Right forelimb (tissue), 1 donor: Measurements from ENCODE around the gene PIK3IP1.
"Not testable (repeated sequence)": the region's sequence is repeated elsewhere in the genome, so short reads cannot be mapped to it uniquely, and the experiment has no call there.

Experiments
- DNase-seq: peaks from one replicate; pipeline ENCODE4 v3.0.0-alpha.2; 2018

Gene PIK3IP1

DNA sequence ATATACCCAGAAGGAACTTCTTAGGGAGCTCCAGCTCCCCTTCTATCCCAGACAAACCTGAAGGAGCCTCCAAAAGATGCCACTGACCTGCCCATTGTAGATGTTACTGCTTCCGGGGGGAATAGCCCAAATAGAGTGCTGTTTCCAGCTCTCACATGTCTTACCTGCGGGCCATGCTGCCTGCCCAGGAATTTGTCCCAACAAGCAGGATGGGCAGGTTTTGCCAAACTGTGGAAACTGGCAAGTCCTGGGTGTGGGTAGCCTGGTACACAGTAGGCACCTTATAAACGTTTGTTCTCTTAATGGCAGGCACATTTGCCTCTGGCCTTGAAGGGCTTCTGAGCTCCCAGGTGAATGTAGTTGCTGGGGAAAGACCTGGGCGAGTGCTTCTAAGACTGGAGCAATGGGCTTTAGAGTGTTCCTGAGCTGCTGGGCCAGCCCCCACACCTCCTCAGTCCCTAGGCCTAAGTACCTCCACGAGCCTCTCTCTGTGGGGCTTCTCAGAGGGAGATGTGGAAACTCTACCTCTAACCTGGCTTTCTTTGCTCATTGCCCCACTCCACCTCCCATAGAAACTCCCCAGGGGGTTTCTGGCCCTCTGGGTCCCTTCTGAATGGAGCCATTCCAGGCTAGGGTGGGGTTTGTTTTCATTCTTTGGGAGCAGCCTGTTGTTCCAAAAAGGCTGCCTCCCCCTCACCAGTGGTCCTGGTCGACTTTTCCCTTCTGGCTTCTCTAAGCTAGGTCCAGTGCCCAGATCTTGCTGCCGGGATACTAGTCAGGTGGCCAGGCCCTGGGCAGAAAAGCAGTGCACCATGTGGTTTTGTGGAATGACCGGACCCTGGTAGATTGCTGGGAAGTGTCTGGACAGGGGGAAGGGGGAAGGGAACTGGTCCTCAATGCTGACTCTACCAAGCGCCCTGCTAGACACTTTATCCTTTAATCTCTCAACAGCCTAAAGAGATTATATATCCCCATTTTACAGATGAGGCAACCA, 43.0 kb downstream of the PIK3IP1 start:
- no peak for DNase-seq

DNA sequence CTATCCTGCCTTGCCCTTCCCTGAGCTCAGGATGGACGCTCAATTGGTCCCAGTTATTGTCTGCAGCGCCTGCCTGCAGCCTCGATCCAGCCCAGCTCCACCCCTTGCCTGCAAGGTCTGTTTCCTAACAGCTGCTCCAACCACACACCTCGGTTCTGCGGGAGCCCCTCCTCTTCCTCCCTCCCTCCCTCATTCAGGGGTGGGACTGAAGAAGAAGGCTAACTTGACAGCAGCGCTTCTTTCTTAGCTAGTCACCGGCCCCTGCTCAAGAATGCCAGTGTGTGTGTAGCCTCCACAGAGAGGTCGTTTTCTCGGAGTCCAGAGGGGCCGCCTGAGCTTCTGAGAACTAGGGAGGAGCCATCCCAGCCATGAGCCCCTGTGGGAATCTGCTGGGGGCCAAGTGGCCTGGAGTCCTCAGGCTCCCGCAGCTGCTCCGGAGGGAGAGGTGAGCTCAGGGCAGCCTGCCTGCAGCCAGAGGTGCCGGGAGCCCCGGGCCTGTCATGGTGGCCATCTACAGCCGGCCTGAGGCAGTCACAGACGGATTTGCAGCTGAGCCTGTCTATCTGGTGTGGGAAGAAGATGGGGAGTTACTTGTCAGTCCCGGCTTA, 44.0 kb downstream of the PIK3IP1 start:
- DNase-seq = peak; percentile 80

DNA sequence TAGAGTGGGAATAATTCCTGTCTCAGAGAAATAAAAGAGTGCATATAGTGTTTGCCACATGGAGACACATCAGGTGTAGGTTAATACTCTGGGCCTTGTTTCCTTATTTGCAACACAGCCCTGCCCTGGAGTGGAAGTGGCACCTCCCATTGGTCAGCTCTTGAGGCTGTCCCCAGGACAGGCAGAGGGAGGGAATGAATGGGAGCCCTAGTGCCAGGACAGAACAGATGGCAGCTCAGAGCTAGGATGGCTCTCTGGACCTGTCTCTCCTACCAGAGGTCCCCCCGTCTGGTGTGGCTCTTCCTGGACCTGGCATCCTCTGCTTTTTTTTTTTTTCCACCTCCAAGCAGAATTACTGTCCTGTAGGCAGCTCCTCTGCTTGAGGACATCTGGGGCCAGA, 44.6 kb downstream of the PIK3IP1 start:
- no peak for DNase-seq

DNA sequence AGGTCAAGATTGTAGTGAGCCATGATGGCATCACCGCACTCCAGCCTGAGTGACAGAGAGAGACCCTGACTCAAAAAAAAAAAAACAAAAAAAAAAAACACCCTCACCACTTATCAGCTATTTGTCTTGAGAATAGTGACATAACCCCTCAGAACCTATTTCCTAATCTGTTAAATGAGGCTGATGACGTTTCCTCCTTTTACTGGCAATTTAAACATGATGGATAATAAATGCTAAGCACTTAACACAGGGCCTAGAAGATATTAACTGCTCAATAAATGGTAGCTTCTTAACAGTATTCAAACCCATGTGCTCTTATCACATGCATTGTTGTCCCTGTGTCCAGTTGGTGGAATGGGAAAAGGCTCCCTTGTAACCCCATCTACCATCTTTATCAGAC, 45.6 kb downstream of the PIK3IP1 start:
- DNase-seq = no peak

DNA sequence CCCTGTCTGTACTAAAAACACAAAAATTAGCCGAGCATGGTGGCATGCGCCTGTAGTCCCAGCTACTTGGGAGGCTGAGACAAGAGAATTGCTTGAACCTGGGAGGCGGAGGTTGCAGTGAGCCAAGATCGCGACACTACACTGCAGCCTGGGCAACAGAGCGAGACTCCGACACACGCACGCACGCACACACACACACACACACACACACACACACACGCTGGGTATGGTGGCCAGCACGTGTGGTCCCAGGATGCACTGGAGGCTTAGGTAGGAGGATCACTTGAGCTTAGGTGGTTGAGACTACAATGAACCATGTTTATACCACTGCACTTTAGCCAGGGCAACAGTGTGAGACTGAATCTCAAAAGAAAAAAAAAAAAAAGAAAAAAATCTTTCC, 46.3 kb downstream of the PIK3IP1 start:
- not testable (repeated sequence) for DNase-seq

DNA sequence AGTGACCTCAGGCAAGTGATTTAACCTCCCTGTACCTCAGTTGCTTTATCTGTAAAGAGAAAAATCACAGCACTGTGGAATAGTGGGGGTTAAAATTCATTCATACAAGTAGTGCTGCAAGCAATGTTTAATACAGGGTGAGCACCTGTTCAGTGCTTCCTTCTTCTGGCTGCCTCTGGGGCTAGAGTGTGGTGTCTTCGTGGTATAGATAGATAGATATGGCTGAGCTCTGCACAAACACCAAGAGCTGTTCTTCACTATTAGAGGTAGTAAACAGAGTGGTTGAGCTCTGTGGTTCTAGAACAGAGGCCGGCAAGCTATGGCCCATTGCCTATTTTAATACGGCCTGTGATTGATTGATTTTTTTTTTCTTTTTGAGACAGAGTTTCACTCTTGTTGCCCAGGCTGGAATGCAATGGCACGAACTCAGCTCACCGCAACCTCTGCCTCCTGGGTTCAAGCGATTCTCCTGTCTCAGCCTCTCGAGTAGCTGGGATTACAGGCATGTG, 47.3 kb downstream of the PIK3IP1 start:
- no peak for DNase-seq

DNA sequence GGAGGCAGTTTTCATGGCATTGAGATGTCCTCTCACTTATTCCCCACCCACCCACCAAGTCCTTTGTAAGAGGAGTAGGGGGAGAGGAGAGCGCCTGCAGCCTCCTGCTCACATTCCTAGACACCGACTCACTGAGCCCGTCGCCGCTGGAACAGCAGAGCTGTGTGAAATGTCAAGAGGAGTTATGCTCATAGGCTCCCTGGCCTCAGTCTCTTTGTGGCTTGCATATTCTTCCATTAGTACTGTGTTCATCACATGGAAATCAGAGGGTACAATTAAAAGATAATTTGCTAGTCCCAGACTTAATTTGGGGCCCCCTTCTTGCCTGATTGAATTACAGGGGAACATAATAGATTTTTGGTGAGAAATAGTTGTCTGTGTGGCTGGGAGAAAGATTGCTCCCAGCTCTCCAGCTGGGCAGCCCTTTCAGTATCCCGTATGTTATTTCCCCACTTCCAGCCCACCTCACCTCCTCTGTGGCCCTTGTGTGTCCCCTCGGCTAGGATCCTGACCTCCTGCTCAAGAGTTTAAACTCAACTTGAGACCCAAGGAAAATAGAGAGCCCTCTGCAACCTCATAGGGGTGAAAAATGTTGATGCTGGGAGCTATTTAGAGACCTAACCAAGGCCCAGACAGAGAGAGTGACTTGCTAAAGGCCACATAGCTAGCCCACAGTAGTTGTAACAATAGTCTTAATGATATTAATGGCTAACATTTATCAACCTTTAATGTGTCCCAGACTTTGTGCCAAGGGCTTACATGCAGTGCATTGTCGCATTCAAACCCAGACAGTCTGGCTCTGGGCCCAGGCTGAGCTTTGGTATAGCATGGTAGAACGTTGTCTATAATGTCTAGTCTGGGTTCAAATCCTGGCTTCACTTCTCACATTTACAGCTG, 48.0 kb downstream of the PIK3IP1 start:
- no peak for DNase-seq

DNA sequence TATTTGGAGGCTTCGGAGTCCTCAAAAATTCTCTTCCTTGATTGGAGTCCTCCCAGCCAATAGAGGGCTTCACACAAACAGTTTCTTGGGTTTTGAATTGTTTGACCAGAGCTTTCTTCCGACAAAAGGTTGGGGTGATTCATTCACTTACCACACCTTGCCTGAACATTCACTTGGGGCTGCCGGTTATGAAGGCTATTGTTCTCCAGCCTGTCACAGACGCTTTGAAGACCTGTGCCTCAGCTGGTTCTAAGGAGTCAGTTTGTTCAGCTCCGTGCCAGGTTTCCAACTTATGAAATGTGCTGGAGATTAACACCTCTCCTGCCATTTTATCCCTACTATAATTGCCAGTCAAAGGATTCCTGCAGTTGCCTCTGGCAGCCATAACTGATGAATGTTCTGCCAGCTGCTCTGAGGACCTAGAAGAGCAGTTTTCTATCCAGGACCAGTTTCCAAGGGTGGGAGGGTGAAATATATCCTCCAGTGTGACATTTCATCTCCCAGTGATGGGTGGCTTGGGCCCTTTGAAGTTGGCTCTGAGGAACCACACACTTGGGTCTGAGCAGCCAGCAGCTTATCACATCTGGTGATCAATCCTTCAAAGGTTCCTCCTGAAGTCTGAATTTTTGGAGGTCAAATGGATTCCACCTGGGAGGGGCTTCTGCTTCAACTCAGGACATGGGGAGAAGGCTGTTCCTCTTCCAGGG, 48.8 kb downstream of the PIK3IP1 start:
- DNase-seq = no peak

DNA sequence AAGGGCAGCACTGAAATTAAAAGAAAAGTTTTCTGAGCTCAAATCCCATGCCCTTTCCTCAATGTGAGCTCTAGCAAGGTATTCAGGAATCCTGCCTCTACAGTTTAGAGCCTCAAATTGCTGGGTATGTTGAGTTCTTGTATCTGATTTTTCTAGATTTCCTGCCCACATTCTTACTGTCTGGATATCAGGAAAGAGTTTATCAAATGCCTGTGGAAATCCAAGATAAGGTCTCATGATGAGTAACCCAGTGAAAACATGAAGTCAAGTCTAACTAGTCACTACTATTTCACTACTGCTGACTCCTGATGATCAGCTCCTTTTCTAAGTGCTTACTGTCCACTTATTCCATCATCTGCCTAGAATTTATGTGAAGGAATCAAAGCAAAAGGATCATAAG, 50.4 kb downstream of the PIK3IP1 start:
- DNase-seq = no peak

DNA sequence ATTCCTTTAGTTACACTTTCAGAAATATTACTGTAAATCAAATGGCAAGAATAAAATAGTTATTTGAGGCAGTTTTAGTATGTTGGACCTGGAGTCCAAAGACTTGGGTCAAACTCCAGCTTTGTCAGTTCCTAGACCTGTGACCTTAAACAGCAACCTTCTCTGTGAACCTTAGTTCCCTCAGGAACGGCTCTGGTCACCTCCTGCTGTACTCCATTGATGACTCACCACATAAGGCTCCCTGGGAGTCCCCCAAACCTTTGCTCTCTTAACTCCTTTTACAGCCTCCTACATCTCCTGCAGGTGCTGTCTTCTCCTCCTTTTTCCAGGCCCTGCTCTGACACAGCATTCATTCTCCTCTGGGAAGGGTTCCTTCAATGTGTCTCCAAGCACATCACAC, 51.1 kb downstream of the PIK3IP1 start:
- DNase-seq = no peak

DNA sequence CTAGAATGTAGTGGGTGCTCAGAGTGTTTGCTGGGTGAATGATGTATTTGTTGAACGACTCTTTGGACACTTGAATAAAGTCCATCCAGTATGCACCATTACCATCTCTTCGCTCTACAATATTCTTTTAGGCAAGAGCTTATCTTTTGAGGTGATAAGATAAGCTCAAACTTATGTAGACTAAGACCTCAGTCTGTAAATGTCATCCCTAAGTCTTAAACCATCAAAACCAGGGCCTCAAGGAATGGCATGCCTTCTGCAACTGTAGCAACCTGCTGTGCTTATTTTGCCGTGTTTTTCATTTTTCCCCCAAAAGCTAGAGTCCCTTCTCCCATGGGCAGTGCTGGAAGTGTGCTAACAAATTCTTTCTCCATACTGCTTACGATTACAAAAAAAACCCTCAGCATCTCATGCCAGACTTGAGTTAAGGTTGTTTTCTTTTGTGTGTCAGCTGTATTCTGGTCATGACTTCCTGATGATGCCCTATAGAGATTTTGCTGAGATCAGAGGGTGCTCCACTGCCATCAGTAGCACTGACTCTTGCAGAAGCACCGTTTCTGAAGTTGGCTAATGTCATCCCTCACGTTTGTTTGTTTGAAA, 52.4 kb downstream of the PIK3IP1 start:
- DNase-seq = no peak

DNA sequence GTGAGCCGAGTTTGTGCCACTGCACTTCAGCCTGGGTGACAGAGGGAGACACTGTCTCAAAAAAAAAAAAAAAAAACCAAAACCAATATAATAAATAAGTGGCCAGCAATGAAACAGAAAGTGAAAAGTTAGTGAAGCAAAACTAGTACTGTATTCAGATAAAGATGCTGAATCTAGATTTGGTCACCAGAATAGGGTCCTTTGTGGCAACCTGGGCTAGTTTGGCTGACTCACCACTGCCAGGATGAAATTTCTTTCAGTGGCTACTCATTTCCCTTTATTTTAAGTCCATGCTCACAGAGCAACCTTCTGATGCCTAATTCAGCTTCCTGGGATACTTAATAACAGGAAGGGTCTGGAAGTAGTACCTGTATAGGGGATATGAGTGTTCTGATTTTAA, 54.2 kb downstream of the PIK3IP1 start:
- no peak for DNase-seq

DNA sequence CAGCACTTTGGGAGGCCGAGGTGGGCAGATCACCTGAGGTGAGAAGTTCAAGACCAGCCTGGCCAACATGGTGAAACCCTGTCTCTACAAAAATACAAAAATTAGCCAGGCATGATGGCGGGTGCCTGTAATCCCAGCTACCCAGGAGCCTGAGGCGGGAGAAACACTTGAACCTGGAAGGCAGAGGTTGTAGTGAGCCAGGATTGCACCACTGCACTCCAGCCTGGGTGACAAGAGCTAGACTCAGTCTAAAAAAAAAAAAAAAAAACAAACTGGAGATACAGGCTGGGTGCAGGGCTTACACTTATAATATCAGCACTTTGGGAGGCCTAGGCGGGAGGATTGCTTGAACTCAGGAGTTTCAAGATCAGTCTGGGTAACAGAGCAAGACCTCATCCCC, 56.2 kb downstream of the PIK3IP1 start:
- not testable (repeated sequence) for DNase-seq

DNA sequence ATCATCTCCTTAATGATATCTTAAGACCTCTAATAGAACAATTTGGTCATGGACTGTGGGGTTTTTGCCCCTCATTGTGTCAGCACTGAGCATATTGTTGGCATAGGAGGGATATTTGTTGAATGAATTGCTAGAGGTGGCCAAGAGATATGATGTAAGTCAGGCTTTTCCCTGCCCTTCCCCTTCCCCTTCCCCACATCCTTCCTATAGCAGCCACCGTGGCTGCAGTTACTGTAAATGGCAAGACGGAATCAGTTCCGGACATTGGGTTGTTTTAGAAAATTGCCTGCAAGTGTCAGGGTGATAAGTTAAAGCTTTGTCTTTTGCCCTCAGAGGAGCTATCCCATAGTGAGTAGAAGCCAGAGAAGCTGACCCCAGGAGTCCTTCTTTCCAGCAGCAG, 57.2 kb downstream of the PIK3IP1 start:
- no peak for DNase-seq

DNA sequence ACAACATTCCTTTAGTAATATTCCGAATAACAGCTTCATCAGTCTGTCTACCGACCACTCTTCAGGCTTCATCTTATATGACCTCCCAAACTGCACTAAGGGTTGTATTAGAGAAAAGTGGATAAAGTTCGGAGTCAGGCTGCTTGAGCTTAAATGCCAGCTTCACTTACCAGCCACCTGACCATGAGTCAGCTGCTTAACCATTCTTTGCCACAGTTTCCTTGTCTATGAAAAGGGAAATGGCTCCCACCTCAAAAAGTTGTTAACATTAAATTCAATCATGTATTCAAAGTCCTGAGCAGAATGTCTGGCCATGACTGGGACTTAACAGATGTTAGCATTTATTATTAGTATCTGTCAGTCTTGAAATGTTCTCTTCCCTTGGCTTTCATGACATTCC, 59.3 kb downstream of the PIK3IP1 start:
- DNase-seq = no peak
